ENCODE measurements around the gene KRTAP10-2.

DNA sequence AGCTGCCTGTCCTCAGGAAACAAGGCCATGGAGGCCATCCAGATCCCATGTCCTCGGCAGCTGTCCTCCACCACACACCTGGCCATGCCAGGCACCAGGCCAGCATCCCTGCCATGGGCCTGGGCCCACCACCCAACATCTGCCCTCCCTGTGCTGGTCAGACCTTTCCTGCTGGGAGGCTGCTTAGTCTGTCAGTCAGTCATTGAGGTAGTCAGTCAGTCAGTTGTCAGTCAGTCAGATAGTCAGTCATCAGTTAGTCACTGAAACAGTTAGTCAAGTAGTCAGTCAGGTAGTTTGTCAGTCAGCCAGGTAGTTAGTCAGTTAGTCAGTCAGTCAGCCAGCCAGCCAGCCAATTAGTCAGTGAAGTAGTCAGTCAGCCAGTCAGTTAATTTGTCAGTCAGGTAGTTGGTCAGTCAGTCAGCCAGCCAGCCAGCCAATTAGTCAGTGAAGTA, 28.5 kb downstream of the KRTAP10-2 start:
- no peak for TF ChIP-seq GATA2 (IDR thresholded peaks at IDR 0.05; ENCODE audit: low read depth, low read length)
- TF ChIP-seq GATA3 (IDR thresholded peaks at IDR 0.05; ENCODE audit: low read depth, low read length), result no peak

Measured in SH-SY5Y (cell line).